ENCODE results near the gene COL13A1.

- TF ChIP-seq POLR2A (IDR thresholded peaks at IDR 0.05) (no peak), CTCF (IDR thresholded peaks at IDR 0.05) (no peak), POLR2AphosphoS5 (IDR thresholded peaks at IDR 0.05) (no peak), EP300 (IDR thresholded peaks at IDR 0.05) (no peak)
These were observed 35.0 kb downstream of the COL13A1 start for GRCh38 chr10:69836731-69837030.
